GM21619 (cell line): ENCODE results near the gene FAM117B.
"Not testable (repeated sequence)": the region's sequence is repeated elsewhere in the genome, so short reads cannot be mapped to it uniquely, and the experiment has no call there.

ENCODE experiments used
- ATAC-seq: cut with Tn5 transposase; IDR thresholded peaks from one replicate; pipeline ENCODE4 v1.9.1; 2021; ENCODE audit not compliant: unreplicated experiment

FAM117B gene

DNA sequence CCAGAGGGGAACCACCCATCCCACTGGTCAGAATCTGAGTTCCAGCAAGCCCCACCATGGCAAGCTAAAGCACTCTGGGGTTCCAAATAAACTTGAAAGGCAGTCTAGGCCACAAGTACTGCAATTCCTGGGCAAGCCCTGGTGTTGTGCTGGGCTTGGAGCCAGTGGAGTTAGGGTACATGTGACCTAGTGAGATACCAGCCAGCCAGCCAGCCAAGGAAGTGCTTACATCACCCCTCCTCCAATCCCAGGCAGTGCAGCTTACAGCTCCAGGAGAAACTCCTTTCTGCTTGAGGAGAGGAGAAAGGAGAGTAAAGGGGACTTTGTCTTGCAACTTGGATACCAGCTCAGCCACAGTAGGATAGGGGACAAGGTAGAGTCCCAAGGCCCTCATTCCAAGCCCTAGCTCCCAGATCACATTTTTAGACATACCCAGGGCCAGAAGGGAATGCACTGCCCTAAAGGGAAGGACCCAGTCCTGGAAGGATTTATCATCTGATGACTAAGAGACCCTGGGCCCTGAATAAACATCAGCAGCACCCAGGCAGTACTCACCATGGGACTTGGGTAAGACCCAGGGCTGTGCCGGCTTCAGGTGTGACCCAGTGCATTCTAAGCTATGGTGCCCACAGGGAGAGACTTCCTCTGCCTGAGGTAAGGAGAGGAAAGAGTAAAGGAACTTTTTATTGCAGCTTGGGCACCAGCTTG is 172.8 kb downstream of the FAM117B start:
- not testable (repeated sequence) for ATAC-seq

DNA sequence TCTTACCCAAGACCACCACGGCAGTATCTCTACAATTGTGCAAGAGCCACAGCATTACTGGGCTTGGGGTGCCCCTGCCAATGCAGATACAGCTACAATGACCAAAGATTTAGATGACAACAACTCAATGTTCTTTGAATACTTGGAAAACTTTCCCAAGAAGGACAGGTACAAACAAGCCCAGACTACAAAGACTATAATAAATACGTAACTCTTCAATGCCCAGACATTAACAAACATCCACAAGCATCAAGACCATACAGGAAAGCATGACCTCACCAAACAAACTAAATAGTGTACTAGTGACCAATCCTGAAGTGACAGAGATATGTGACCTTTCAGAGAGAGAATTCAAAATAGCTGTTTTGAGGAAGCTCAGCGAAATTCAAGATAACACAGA is 174.0 kb downstream of the FAM117B start:
- no peak for ATAC-seq

DNA sequence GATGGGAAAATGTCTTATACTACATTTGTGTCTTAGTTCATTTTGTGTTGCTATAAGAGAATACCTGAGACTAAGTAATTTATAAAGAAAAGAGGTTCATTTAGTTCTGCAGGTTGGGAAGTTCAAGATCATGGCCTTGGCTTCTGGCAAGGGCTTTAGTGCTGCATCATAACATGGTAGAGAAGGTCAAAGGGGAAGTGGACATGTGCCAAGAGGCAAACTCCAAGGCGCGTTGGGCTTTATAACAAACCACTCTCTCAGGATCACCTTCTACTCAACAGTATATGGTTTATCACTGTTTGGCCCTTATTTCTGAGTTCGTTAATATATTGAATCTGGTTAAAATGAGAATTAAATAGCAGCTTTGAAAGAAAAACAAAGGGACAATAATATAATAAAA is 178.6 kb downstream of the FAM117B start:
- no peak for ATAC-seq

DNA sequence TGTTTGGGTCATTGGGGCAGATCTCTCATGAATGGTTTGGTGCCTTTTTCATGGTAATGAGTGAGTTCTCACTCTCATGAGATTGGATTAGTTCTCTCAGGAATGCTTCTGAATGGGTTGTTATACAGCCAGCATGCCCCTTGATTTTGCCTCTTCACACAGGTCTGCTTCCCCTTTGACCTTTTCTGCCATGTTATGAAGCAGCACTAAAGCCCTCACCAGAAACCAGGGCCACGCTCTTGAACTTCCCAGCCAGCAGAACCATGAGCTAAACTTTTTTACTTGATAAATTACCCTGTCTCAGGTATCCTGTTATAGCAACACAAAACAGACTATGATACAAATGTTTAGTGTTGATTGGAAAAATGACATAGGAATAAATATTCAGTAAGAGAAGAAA is 179.5 kb downstream of the FAM117B start:
- ATAC-seq, result no peak

DNA sequence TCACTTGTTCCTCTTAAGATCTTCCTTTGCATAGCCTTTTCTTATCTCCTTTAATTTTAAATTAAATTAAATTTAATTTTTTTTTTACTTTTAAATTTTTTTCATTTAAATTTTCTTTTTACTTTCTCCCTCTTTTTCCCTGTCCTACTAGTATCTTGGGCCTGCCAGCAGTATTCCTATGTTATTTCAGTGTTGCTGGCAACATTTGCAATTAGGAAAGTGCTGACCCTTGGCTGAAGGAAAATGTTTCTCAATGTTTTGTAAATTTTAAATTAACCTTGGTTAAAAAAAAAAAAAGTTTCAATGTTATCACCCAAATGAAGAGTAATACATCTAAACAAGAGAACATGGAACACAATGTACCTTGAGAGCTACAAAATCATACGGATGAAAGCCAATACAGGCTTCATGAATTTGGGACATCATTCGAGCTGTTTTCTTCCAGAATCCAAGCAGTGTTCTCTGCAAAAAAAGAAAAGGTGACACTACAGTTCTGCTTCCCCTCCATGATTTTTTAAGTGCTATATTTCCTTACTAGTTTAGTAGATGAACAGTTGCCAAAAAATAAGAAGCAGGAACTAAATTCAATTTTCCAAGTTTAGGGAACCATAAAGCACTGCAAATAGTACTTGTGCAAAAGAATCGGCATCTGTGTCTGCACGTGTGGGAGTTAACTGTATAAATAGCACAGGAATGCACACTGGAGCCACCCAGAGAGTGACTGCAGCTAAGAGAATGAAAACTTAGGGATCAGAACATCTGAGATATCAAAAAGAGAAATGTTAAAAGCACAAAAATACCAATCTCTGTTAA is 181.0 kb downstream of the FAM117B start:
- ATAC-seq, result no peak

DNA sequence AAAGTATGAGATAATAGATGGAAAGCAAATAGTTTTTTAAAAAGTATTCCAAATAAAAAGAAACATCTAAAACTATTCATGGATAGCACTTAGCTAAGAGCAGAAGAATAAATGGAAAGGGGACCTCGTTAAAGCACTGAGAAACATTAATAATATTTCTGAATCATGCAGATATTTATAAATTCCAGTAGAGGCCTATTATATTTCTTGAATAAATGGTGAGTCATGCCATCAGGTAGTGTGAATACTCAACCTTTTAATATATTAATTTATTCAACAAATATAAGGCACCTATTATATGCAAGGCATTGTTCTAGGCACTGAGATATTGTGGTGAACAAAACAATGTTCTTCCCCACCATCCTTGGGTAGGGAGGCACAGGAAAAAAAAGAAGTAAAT is 183.0 kb downstream of the FAM117B start:
- no peak for ATAC-seq

DNA sequence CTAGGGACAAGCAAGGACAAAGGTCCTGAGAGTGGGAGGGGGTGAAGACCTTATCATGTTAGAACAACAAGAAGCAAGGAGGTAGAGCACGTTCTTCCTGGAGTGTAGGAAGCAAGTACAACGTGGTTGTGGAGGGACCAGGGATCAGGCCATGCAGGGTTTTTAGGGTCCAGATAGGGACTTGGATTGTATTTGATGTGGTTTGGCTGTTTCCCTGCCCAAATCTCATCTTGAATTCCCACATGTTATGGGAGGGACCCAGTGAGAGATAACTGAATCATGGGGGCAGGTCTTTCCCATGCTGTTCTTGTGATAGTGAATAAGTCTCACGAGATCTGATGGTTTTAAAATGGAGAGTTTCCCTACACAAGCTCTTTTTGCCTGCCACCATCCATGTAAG is 183.6 kb downstream of the FAM117B start:
- no peak for ATAC-seq
